SH-SY5Y (cell line): ENCODE results near the gene HSPB8.

ENCODE experiments used
- GATA2 ChIP-seq: IDR thresholded peaks from 2 replicates; pipeline ENCODE4 v1.6.1; 2011; ENCODE audit warnings: mild to moderate bottlenecking, low read depth, low read length
- GATA3 ChIP-seq: IDR thresholded peaks from 2 replicates; pipeline ENCODE4 v1.6.1; 2011; ENCODE audit warnings: low read depth, mild to moderate bottlenecking, low read length, moderate library complexity

The HSPB8 gene

DNA sequence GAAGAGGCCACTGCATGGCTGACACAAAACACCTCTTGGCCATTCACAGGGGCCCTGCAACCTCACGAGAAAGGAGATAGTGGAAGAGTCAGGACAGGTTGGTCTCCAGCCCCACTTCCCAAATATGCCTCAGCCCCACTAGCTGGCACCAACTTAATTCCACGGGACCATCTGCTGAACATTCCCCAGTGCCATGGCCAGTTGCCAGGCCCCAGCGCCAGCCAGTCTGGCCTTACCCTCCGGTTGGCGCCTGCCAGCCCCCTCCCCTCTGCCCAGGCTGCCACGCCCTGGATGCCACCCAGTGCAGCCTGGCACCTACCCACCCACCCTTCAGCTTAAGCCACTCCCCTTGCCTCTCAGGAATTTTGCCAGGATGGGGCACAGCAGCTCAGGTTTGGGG, 21.2 kb upstream of the HSPB8 start:
- TF ChIP-seq GATA2, result no peak
- TF ChIP-seq GATA3, result no peak

DNA sequence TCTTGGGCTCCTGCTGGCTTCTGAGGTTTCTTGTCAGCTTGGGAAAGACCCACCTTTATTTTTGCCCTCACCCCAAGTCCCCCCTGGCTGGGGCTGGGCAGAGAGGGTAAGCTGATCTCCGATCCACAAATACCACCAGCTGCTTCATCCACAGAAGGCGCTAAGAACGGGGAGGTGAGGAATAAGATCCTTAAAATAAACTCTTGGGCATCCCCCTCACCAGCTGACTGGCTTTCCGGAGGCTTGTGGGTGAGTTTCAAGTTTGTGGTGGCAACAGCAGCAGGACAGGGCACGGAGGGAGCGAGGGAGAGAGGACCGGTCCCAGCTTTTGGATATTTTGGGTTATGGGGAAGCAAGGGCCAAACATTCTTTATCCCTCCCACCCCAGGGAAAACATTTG, 20.8 kb upstream of the HSPB8 start:
- no peak for TF ChIP-seq GATA2
- TF ChIP-seq GATA3, result no peak

DNA sequence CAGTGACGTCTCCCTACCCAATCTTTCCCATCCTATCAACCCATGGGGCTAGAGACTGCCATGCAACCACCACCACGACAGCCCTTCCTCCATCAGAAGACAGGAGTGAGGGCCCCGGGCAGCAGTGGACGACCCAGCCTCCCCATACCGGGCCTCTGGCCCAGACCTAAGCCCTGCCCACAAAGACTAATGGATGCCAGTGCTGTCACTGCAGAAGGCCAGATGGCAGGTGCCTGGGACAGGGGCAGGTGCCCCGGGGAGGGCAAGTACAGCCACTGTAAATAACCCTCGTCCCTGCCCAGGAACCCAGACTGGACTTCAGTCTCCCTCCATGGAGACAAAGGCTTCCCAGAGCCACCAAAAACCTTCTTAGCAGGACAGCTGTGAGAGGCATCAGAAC, 20.3 kb upstream of the HSPB8 start:
- TF ChIP-seq GATA2, result no peak
- no peak for TF ChIP-seq GATA3

DNA sequence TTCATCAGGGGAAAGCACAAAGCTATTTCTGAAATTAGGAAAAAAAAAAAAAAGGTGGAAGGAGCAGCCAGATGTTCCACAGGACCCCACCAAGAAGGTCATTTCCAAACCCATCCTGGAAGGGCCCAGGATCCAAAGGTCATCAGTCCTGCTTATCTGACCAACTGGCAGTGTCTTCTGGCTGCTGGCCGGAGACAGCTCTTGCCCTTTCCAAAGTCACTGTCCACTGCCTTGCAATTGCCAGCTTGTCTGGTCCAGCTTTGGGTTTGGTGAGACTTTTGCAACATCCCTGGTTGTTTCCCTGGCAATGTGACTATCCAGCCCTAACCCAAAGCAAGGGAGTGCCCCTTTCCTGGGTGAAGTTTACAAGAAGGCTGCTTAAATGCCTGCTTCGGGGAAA, 18.9 kb upstream of the HSPB8 start:
- TF ChIP-seq GATA3, result no peak
- no peak for TF ChIP-seq GATA2

DNA sequence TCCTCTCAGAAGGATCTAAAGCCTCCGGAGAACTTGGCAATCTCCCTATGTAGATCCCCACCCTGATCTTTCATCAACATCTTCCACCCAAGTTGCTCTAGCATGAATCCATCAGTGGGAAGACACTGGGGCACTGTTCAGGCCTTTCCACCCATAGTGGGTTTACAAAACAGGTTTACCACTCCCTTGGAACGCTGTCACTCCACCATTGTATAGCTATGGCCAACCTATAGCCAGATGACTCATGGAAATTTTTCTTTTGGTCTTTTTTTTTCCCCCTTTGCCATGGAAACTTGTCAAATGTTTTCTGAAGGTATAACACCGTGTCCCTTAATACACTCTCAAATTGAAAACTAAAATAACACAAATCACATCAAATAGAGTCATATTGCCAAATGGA, 10.8 kb upstream of the HSPB8 start:
- TF ChIP-seq GATA2 (no peak), GATA3 (no peak)

DNA sequence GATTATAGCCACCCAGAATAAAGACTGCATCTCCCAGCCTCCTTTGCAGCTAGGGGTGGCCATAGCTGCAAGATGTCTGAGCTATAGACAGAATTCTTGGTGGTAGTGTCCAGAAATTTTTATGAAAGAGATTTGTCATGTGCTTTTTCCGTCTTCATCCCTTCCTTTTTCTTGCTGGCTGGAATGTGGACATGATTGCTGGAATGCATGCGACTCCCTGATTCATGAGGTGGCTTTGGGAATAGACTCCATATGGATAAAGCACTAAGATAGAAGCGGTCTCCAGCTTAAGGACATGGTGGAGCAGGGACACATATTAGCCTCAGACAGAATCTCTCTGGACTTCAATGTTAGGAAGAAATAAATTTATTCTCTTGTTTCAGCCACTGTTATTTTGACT, 10.0 kb upstream of the HSPB8 start:
- TF ChIP-seq GATA3 (no peak), GATA2 (no peak)

DNA sequence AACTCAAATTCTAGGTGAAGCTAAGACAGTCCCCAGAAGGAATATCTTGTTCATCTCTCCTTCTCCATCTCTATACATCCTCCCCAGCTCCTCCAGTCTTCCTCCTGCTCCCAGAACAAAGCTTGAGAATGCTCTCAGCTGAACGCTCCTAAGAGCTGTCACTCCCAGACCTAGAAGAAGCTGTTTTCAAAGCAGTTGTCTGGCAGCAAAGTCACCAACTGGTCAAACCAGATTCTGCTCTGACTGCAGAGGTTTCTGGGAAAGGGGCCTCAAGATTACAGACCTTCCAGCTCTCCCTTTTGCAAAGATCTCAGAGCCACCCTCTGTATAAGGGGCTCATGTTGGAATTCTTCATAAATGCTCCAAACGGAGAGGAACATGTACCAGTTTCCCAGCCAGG, 9.6 kb upstream of the HSPB8 start:
- TF ChIP-seq GATA2 (no peak), GATA3 (no peak)

DNA sequence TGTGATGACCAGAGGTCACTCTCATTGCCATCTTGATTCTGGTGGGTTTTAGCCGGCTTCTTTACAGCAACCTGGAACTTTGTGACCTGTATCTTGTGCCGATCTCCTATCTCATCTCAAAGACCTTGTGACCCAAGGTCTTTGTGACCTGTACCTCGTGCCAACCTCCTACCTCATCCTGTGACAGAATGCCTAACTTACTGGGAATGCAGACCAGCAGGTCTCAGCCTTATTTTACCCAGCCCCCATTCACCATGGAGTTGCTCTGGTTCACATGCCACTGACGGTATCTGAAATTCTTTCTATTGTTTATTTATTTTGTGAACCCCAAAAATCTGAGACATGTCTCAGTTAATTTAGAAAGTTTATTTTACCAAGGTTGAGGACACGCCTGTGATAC, 7.4 kb upstream of the HSPB8 start:
- TF ChIP-seq GATA3 (no peak), GATA2 (no peak)

DNA sequence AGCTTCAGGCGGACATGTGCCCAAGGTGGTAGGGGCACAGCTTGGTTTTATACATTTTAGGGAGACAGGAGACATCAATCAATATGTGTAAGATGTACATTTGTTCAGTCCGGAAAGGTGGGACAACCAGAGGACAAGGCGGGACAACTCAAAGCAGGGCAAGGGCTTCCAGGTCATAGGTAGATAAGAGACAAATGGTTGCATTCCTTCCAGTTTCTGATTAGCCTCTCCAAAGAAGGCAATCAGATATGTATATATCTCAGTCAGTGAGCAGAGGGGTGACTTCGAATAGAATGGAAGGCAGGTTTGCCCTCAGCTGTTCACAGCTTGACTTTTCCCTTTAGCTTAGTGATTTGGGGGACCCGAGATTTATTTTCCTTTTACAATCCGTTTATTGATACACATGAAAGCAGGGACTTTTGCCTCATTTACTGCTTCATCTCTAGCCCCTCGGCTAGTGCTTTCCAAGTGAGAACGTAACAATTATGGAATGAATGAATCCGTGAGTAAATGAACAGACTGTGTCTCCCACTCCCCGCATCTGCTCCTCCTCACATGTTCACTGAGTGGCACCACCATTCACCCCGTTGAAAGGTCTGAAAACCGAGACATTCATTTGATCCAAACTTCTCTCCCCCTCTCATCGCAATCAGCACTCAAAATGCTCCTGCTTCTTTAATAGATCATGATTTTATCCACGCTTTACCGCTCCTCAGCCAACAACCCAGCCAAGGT, 6.9 kb upstream of the HSPB8 start:
- TF ChIP-seq GATA3, result no peak
- TF ChIP-seq GATA2, result no peak

DNA sequence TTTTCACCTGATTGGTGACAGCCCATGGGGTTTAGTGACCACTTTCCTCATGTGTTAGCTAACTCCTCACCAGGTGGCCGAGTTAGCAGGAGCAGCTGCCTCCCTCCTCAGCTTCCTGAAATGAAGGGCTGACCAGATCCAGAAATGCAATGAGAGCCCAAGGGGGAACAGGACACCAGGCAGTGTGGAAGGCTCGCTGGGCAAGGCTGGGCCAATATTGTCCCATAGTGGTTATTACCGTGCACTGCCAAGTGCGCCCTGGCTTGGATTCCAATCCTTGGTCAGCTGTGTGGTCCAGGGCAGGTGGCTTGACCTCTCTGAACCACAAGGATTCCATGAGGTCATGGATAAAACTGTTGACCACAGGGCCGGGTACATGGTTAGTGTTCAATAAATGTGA, 3.6 kb upstream of the HSPB8 start:
- TF ChIP-seq GATA2 (no peak), GATA3 (no peak)

DNA sequence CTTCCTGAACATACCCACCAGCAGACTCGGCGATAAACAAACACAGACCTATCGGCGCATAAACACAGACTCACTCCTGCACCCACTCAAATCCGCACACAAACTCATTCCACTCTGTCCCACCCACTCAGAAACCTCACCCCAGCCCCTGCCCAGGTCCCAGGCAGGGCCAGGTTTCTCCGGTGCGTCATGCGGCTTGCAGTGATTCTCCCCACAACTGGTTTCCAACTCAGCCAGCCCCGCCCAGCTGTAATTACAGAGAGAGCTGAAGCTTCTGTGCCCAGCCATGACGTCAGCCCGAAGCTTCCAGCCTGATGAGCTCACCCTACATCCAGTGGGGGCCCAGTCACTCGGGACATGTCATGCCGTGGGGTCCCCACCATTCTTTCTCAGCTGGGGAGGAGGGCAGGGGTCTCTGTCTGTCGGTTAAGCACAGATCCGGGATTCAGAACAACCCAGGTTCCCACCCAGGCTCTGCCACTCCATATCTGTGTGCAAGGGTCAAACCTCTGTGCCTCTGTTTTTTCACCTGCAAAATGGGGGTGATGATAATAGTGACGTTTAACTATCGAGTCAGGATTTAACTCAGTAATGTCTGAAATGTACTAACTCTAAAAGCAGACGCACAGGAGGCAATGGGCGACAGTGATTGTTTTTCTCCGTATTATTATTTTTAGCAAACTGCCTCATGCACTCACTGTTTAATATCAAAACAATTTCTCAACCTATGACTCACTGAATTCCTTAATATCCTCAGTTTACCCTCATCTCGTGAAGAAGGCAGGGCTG, 2.3 kb upstream of the HSPB8 start:
- no peak for TF ChIP-seq GATA3
- no peak for TF ChIP-seq GATA2

DNA sequence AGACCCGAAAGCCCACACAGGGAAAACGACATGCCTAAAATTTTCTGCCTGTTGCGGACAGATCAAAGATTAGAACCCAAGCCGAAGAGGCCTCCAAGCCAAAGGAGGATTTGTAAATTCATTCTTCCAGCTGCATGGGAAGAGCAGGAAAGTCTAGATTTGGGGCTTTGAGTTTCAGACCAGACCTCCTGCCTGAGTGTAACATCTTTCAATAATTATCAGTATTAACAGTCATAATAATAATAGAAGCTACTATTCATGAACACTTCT, 1.7 kb upstream of the HSPB8 start:
- TF ChIP-seq GATA2 (no peak), GATA3 (no peak)

DNA sequence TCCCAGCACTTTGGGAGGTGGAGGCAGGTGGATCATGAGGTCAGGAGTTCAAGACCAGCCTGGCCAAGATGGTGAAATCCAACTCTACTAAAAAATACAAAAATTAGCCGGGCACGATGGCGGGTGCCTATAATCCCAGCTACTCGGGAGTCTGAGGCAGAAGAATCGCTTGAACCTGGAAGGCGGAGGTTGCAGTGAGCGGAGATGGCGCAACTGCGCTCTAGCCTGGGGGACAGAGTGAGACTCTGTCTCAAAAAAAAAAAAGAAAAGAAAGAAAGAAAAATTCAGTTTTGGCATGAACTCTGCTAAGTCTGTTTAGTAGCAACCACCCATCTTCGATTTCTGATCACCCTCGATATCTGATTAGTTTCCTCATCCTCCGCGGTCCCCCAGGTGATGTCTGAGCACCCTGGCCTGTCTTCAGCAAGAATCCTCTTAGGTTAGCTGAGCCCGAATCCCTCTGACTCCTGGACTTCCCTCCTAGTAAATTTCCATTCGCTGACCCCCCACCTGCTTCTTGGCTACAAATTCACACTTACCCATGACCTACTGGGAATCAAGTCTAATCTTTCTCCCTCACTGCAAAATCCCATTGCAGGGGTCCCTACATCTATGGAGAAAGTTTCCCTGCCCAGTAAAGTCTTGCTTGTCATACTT, 879 bp upstream of the HSPB8 start:
- no peak for TF ChIP-seq GATA3
- no peak for TF ChIP-seq GATA2

DNA sequence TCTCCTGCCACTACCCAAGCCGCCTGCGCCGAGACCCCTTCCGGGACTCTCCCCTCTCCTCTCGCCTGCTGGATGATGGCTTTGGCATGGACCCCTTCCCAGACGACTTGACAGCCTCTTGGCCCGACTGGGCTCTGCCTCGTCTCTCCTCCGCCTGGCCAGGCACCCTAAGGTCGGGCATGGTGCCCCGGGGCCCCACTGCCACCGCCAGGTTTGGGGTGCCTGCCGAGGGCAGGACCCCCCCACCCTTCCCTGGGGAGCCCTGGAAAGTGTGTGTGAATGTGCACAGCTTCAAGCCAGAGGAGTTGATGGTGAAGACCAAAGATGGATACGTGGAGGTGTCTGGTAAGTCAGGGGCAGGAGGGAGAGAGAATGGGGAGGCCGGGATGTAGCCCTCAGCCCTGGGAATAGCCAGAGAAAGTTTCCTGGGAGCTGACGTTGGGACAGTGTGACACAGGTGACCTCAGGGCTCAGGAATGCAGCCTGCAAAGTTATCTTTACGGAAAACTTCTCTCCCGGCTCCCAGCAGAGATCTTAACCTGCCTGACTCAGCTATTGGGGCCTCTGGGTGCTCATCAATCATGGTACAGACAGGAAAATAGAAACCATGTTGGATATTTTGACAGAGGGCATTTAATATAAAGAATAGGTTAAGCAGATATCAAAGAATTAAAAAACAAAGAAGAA, 747 bp downstream of the HSPB8 start:
- TF ChIP-seq GATA3 (no peak), GATA2 (no peak)

DNA sequence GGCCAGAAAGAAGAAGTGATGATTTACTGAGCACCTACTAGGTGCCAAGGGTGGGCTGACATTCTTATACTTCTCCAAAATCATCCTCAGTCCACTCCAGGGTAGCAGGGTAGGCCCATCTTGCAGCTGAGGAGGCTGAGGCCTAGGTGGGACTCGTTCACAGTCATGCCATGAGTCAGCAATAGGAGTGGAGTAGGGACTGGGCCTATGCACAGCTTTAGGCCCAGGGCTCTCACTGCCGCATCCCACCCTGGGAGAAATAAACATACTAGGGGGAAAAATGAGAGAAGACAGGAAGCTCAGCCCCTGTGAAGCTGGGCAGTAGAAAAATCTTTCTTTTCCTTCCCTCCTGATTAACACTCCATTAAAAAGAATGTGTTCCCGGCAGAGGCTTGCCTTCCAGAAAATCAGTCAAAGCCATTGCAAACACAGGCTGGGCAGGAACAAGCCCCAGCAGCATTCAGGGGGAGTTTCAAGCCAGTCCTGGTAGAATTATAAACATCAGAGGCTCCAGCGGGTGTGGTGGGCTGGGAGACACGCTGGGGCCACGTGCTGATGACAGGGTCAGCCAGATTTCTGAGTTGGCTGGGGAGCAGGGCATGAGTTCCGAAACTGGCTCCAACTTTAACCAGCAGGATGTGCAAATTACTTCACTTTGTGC, 1.8 kb downstream of the HSPB8 start:
- TF ChIP-seq GATA3 (no peak), GATA2 (no peak)
